ENCODE data around the gene CEACAM1.

- TF ChIP-seq CTCF (IDR thresholded peaks at IDR 0.05; ENCODE audit: low read depth, low read length, poor library complexity, severe bottlenecking) (no peak), EZH2phosphoT487 (IDR thresholded peaks at IDR 0.05; ENCODE audit: borderline replicate concordance, low read length) (no peak)
These were observed 58.7 kb downstream of the CEACAM1 start for GRCh38 chr19:42469311-42470235.

Measured in DOHH2 (cell line).